Activated naive CD4-positive, alpha-beta T cell (primary cell): ENCODE results near the gene UCN3.

ENCODE experiments used
- DNase-seq, 4 experiments: peaks; one replicate each; lab custom pipeline; 2025; lab: John Stamatoyannopoulos, UW

Gene UCN3, protein sequence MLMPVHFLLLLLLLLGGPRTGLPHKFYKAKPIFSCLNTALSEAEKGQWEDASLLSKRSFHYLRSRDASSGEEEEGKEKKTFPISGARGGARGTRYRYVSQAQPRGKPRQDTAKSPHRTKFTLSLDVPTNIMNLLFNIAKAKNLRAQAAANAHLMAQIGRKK

DNA sequence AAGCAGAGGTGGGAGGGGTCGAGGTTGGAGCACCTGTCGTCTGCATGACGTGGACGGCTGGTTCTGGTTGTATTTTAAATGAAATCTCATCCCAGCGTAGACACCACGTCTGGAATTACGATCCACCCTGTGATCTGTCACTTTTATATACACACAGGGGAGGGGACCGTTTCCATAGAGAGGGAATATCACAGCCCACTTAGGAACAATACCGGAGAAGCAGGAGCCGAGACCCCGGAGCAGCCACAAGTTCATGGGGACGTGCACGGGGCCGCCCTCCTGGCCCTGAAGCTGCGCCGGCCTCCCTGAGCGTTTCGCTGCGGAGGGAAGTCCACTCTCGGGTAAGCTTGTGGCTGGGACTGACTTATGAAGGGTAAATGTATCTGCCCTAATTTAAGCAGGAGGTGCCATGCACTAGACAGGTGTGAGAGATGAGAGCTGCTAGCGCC, at the start of gene UCN3:
TSS of gene UCN3 (plus strand) at position 77 of the 449 bp plus-strand sequence. CDS start 8,755 bp downstream, outside the sequence.
- DNase-seq: no peak

DNA sequence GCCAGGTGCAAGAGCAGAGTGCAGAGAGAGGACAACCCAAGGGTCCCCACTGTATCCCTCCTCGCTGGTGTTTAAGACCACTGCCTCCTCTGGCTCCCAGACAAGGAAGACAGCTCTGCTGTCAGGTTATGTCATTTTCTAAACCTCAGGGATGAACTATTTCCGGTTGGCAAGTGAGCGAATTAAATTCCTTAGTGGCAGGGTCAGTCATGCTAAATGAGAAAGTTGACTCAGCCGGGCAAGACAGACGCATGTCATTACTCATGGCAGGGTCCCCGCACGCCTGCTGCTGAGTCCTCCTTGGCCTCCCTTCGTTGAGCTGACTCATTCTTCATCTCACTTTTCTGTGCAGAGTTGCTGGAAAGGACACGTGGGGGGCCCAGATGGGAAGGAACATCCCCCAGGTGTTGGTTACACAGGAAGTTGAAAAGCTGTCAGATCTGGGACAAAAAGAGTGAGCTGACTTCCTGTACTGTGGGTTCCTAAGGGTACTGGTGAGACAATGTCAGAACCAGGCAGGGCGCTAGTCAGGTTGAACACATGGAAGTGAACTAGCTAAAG, 47.1 kb upstream of the UCN3 start:
- peak in 3 of 4 experiments; percentile 18 to 37 (median 23) for DNase-seq

DNA sequence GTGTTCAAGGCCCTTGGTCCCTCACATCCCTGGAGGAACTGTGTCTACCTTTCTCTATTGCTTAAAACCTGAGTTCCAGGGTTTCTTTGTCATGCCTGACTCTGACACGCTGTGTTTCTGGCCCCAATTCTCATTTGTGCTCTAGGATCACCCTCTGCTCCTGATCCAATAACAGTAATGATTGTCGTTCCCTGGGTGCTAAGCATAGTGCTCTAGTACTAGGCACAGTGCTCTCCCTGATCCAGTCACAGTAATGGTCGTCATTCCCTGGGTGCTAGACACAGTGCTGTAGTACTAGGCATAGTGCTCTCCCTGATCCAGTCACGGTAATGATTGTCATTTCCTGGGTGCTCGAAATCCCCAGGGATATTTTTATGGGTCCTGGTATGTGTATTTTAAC, 46.6 kb upstream of the UCN3 start:
- no peak for DNase-seq

DNA sequence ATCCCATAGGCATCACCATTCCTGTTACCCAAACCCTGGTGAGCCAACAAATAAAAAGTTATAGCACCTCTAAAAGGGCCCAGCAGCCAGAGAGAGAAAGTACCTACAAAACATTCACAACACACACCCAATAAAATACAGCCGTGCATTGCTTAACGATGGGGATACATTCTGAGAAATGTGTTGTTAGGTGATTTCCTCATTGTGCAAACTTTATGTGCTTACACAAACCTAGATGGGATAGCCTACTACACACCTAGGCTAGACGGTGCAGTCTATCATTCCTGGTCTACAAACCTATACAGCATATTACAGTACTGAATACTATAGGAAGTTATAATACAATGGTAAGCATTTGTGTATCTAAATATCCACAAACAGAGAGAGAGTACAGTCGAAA, 44.9 kb upstream of the UCN3 start:
- no peak for DNase-seq

DNA sequence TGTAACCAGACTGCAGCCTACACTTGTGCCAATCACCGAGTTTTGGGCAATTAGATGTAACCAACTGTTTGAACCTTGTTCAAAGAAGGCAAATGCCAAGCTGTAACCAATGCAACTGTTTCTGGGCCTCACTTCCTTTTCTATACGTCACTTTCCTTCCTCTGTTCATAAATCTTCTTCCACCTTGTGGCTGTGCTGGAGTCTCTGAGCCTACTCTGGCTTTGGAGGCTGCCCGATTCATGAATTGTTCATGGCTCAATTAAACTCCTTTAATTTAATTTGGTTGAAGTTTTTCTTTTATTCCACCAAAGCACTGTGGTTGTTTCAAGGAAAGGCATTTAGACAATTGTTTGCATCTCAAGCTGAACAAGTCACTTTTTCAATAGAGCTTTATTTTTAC, 43.5 kb upstream of the UCN3 start:
- no peak for DNase-seq

DNA sequence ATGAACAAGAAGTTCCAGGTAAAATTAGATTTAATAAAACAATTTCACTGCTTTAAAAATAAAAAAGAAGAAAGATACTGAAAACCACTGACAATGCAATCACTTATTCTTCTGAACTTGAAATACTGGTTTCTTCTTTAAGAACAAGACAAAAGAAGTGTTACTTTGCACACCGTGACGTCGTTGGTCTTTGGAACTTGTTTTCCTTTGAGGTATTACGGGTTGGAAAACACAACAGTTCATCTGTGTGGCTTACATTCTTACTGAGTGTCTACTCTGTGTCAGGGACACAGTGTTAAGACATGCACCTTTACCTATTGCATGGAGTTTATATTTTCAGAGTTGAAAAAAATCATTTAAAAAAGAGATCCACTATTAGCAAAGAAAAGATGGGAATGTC, 41.3 kb upstream of the UCN3 start:
- DNase-seq: no peak

DNA sequence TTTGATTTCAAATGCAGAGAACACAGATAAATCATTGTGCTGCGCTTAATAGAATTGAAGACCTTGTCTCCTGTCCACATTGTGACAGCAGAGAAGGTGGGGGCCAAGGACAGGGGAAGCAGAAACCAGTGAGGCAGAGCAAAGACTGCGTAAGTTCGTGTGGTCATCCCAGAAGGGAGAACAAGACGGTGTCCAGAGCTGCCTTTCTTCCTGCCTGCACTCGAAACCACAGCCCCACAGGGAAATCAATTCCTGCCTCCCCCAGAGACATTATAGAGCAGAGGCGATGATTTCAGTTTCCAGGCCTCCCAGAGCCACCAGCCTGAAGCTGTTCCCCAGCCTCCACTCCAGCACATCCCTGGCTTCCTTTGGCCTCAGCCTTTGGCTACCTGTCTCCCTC, 39.7 kb upstream of the UCN3 start:
- no peak for DNase-seq

DNA sequence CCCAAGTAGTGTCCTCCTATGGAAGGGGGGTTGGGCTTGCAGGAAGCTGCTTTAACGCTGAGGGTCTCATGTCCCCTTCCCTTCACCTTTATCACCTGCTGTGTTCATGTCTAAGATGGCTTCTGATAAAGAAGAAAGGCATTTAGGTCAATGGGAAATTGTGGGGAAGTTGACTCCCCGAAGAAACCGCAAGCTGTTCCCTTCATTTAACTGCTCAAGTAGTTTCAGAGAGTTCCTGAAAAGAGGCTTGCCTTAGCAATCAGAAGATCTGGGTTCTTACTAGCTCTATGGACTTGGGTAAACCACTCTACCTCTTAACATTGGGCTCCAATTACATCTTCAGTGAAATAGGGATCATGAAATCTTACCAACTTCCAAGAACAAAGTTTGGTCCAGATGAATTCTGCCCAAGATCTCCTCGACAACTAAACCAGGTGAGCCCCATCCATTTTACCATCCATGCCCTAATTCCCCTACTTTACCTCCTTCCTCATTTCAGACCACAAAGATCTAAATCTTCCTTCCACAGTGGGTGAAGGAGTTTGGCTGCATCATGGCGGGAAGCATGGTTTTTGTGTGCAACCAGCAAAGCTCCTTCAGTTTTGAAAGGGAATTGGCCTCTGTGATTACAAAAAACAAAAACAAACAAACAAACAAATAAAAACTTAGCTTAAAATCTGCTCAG, 30.4 kb upstream of the UCN3 start:
- no peak for DNase-seq

DNA sequence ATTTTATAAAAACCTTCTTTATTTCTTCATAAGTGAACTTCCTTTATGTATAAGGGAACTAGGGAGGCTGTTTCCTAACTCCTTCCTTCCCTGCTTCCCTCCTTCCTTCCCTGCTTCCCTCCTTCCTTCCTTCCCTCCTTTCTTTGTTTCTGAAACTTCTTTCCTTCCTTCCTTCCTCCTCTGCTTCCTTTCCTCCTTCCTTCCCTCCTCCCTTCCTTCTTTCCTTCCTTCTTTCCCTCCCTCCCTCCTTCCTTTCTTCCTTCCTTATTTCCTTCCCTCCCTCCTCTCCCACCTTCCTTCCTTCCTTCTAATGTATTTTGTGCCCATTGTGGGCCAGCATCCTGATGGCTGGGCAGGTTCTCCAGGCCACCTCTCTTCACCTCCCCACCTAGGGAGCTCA, 26.8 kb upstream of the UCN3 start:
- DNase-seq: no peak

DNA sequence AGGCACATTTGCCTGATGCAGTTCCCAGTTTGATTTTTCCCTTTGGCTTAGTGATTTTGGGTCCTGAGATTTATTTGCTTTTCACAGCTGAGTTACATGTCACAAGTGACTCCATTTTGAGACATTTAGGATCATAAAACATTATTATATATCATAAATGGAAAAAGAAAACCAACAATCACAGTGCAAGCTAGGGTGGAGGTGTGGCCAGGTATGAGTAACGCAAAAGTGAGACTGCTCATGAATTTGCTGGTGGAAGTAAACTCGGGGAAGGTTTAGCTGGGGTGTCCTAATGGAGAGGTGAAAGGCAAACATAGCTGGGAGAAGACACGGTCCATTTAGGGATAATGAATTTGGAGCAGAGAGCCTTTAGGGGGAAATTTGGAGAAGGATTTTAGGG, 21.7 kb upstream of the UCN3 start:
- no peak for DNase-seq

DNA sequence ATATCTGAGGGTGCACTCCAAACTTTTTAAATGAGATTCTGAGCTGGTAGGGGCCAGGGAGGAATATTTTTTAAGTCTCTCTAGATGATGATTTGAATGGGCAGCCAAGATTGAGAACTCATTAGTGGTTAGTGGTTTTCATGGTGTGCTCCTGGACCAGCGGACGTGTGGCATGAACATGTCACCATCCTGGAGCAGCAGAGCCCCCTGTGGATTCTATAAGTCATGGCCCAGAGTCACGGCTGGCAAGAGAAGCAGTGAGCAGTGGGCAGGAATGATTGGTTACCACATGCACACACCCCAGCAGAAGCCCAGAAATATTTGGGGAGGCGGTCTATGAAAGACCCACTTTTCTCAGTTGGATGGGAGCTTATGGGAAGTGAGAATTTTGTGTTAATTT, 21.2 kb upstream of the UCN3 start:
- DNase-seq: no peak

DNA sequence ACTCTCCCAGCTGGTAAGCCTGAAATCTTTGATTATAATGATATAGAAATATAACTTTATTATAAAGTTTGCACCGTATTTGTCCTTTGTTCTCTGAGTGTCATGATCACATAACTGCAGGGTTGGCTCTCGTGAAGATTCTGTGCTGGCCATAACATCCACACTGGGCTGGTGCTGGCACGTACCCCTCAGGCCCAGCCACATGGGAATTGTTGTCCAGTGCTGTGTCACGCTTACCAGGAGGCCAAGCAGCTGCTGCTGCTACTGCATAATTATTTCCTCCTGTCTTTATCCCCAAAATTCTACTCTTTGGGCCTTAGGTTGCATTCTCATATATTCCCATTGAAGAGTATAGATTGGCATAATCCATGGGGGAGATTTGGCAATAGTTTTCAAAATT, 20.8 kb upstream of the UCN3 start:
- no peak for DNase-seq

DNA sequence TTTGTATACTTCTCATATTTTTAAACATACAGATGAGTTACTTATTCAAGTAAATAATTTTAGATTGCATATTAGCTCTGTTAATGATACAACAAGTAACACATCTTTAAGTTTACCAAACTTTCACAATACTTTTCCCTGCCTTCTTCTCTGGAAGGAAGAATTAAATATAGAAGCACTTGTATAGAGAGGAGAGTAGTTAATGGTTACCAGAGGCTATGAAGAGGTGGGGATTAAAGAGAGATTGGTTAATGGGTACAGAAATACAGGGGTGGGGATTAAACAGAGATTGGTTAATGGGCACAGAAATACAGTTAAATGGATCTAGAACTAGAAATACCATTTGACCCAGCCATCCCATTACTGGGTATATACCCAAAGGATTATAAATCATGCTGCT, 20.0 kb upstream of the UCN3 start:
- DNase-seq: no peak

DNA sequence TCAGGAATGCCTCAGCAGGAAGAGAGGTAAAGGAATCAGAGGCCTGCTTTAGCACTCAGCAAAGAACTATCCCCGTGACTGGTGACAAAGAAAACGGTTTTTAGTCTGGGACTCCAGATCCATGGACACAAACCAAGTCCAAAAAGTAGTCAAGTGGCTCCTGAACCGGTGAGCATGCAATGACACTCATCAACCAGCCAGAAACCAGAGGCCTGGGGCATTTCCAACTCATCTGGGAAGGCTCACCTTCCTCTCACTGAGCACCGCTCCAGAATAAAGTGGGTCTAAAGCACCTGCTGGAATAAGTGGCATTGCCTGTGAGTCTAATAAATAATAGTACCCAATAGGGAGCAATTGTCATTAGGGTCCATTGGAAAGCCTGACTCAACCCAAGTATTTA, 17.9 kb upstream of the UCN3 start:
- no peak for DNase-seq

DNA sequence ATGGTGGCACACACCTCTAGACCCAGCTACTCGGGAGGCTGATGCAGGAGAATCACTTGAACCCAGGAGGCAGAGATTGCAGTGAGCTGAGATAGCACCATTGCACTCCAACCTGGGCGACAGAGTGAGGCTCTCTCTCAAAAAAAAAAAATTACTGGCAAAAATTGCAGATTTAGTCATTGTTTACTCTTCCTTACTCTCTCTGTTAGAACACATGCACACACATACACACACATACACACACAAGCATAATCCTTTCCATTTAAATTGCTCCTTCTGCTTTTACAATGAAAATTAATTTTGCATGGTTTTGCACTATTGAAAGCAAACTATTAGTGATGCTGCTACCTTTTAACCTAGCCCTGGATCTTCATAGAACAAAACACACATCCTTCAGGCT, 15.4 kb upstream of the UCN3 start:
- DNase-seq: no peak

DNA sequence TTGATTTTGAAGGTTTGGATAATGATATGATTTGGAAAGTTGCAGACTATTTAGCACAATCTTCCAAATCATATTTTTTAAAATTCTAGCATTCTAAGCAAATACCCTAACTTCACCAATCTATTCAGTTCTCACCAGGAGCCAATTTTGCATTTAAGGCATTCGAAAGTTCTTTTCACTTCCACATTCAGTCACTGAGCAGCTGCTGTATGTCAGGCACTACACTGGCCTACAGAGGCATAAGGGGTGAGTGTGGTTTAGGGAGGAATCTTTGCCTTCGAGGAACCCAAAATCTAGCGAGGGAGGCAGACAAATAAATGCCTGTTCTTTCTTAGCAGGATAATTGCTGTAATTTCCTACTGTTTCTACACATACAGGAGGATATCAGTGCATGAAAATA, 10.7 kb upstream of the UCN3 start:
- no peak for DNase-seq

DNA sequence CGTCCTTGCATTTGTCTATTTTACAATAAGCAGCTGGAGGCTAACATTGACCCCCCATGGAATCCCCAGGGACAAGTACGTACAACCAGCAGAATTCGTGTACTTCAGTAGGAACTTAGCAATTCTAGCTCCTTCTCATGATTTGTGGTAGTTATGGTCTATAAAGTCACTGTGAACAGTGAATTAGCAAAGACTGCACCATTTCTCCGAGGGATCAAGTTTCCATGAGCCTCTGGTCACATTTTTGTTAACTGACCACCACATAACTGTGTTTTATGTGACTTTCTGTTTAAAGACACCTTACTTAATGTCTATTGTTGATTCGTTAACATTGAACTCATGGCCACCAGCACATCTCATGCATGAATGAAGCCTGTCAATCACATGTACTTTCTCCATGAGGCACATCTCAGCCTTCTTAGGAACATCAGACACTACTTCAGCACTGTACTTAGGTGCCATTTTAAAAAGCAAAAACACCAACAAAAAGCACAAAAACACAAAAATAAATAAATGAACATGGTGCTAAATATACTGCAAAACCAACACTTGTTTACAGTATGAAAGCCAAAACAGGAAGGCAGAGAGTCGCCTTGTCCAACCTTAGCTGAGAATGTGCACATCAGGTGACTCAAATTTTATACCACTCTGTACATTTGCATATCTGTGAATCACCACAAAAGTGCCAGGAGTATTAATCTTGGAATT, 9.0 kb upstream of the UCN3 start:
- no peak for DNase-seq

DNA sequence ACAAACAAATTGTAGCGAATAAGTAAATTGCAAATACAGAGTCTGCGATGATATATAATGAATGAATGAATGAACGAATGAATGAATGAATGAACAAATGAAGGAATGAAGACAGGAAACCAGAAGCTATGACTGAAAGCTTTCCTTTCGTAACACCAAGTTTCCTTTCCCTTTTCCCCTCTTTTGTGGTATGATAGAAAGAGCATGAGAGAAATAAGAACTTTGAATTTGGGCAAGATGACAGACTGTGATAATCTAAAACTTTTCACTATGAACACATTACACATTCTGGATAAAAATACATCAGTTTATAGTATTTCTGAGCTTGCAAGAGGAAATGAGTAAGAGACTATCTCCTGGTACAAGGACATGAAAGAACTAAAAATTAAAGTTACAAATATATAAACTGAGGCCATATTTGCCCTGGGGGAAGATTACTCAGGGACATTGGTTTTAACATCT, 8.4 kb upstream of the UCN3 start:
- no peak for DNase-seq

DNA sequence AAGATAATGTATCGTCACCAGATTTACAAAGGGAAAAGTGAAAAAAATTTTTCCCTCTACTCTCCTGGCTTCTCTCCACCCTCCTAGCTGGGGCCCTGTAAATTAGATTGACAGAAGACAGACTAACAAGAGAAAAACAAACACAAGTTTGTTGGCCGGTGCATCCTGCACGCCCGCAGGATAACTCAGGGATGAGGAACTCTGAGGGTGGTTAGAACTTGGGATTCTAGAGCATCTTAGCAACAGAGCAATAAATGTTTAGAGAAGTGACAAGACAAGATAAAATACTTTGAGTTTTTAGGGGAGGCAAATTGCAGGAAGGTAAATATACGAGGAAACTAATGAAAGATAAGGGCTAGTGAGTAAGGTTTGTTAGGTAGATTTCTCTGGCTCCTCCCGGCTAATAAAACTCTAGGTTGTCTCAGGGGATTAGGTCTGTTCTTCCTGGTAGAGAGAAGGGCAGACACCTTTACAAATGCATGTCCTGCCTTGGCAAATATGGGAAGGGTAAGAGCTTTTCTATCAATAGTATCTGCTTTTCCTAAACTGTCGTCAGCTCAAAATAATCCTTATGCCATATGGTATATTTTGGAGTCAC, 4.3 kb upstream of the UCN3 start:
- DNase-seq: no peak

DNA sequence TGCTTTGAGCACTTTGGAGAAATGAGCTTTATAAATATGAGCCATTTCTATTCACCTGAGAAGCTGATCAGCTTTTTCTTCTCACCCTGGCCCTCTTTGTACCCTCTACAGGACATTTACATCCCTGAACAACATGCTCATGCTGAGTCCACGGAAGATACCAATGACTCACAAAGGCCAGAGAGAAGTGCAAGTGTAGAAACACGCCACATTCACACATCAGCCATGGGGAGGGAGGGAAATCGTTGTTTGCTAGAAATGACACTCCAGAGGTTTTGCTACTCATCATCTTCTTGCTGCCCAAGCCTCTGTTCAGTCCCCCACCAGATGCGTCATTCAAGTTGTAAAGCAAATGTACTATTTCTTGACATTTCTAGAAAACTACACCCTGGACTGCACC, 2.8 kb upstream of the UCN3 start:
- no peak for DNase-seq

DNA sequence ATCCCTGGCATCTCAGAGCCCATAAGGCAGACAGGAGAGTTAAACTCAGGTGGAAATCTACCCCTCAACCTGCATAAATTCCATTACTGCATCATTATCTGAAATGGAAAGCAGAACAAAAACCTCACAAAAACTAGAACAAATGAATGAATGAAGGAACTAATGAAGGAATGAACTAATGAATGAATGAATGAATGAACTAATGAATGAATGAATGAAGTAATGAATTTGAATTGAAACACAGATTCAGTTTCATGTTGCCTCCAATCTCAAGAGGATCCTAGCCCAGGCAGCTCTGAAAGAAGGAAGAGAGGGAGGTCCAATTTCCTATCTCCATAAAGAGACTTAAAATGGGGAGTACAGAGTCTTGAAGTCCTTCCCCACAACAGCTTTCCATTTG, 1.9 kb upstream of the UCN3 start:
- DNase-seq: no peak

DNA sequence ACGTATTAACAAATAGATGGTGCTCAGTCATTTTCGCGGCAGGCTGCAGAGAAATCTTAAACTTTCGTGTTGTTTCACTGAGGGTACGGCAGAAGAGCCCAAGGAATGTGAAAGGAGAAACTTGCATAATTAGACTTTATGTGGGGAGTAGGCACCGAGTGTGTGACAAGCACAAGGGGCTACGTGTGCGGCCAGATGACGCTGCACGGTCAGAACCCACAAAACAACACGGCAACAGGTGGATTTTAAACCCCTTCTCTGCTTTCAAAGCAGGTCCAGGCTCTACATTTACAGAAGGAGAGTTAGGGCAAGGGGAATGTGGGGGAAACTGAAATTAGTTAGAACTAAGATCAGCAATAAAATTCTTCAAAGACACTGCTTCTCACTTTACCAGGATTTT, 392 bp upstream of the UCN3 start:
- no peak for DNase-seq

DNA sequence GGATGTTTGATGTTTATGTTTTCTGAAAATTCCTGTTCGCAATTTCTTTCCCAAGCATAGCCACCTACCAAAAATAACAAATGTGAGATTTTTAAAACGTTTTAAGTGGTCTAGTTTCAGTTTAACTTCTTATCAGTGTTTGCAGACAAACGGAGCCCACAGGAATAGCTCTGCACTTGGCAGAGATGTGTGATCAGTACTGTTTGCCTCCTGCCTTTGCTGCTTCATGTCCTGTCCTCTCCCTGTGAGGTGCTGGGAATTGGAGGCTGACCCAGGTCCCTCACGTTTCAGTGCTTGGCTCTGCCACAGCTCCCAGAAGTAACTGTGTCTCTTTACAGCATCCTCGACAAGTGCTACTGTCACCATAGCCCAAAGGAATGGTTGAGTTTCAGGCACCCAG, 1.2 kb downstream of the UCN3 start:
- no peak for DNase-seq
